IPS DF 6.9 (cell line): ENCODE data around the gene ADAM15.

ENCODE experiments used
- DNase-seq: peaks from one replicate; pipeline ENCODE4 v3.0.0-alpha.2; 2013; ENCODE audit warnings: low read depth, low spot score
- H3K27ac ChIP-seq: one replicate; pipeline ENCODE4 v1.5.1; 2013; ENCODE audit warnings: low read length, control low read depth
- H3K27me3 ChIP-seq: 2 replicates; pipeline ENCODE4 v1.6.1; 2013; ENCODE audit warnings: mild to moderate bottlenecking, low read length; ENCODE audit not compliant: control insufficient read depth, insufficient read depth
- H3K36me3 ChIP-seq: 2 replicates; pipeline ENCODE4 v1.6.1; 2013; ENCODE audit warnings: low read length; ENCODE audit not compliant: control insufficient read depth, insufficient read depth
- H3K4me1 ChIP-seq: 2 replicates; pipeline ENCODE4 v1.6.1; 2013; ENCODE audit warnings: low read length; ENCODE audit not compliant: control insufficient read depth, insufficient read depth
- H3K4me3 ChIP-seq: 2 replicates; pipeline ENCODE4 v1.5.1; 2013; ENCODE audit warnings: mild to moderate bottlenecking, low read length
- H3K9me3 ChIP-seq: 2 replicates; pipeline ENCODE4 v1.6.1; 2013; ENCODE audit warnings: low read length, inconsistent platforms; ENCODE audit not compliant: control insufficient read depth, insufficient read depth
- WGBS: extraction: QIAGEN DNeasy Blood & Tissue Kit; methylation state at CpG from one replicate; pipeline ENCODE4 v1.1.7; 2013; ENCODE audit warnings: mixed read lengths, missing lambda C conversion rate; ENCODE audit not compliant: insufficient read length, insufficient coverage; 5-methylcytosine and 5-hydroxymethylcytosine counted together

ADAM15 gene

DNA sequence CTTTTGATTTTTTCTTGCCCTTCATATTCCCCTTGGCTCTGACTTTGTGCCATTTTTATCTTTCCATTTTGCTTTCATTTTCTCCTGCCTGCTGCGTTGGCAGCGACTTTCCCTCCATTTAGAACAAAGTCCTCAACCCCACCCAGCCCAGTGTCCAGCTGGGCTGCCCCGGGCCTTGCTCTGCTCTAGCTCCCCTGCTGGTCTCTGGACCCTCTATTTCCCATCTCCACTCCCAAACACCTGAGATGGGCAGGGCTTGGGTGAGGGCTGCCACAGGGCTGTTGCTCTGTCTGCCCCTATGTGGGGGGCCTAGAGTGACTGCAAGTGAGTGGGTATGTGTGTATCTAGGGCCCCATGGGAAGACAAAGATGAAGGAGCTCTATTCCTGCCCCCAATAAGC, 7.3 kb upstream of the ADAM15 start:
- no peak for DNase-seq
- Histone ChIP-seq H3K4me3 (no peak overlapping the region), H3K27me3 (no peaks in the 10 kb centered on the region), H3K9me3 (no peaks in the 10 kb centered on the region), H3K4me1 (peaks cover 3% of the 10 kb centered on the region; the same call in 1 of the 2 replicates), H3K27ac (no peak overlapping the region), H3K36me3 (no peaks in the 10 kb centered on the region)
- WGBS, result no CpG with 5 or more reads among the region's 3 CpGs

DNA sequence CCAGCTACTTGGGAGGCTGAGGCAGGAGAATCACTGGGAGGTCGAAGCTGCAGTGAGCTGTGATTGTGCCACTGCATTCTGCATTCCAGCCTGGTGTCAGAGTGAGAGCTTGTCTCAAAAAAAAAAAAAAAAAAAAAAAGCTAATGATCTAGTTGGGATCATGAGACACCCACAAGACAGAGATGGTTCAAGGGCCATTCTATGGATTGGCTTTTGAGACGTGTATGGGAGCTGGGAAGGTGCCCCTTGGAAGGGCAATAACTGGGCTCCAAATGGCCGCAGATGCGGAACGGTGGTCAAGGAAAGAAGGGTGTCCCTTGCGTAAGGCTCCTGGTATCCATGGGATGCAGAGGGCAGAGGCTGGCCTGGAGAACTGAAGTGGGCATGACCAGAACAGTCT, 6.8 kb upstream of the ADAM15 start:
- Histone ChIP-seq H3K36me3 (no peaks in the 10 kb centered on the region), H3K27ac (no peak overlapping the region), H3K9me3 (no peaks in the 10 kb centered on the region), H3K4me1 (peaks cover 3% of the 10 kb centered on the region; the same call in 1 of the 2 replicates), H3K4me3 (no peak overlapping the region), H3K27me3 (no peaks in the 10 kb centered on the region)
- DNase-seq, result no peak
- WGBS, result no CpG with 5 or more reads among the region's 6 CpGs

DNA sequence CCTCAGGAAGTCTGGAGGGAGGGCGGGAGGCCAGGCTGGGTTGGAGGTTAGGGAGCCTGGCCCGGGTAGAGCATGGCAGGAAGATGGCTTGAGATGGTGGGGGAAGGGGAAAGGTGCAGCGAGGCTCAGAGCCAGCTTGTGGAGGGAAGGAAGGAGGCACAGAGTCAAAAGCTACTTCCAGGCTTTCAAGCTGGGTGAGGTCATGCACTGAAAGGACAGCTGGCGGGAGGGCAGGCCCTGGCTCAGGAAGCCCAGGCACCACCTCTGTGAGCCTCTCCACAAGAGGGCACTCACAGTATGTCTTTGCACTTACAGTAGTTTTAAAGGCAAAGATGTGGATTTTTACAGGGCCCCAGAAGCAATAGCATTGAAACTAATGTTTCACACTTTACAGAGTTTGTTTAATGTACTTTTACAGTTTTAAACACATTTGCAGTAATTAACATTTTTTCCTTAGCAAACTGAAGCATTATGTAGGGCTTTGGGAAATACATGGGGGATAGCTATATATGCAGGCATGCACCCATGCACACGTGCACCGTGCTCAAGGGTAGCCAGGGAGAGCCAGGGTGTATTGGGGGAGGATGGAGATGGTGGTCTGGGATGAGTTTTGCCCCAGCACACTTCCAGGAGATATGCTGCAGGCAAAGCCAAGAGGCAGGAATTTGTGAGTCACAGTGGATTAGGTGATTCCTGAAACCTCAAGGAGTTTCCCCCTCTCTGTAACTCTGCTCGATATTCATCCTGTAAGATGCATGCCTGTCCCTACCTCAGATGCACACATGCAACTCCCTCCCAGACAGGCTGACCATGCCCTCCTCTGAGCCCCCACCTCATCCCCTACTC, 6.1 kb upstream of the ADAM15 start:
- Histone ChIP-seq H3K27ac (no peak overlapping the region), H3K4me3 (no peak overlapping the region), H3K4me1 (peaks cover 3% of the 10 kb centered on the region; the same call in 1 of the 2 replicates), H3K9me3 (no peaks in the 10 kb centered on the region), H3K36me3 (no peaks in the 10 kb centered on the region), H3K27me3 (no peaks in the 10 kb centered on the region)
- no peak for DNase-seq
- WGBS, result no CpG with 5 or more reads among the region's 7 CpGs

DNA sequence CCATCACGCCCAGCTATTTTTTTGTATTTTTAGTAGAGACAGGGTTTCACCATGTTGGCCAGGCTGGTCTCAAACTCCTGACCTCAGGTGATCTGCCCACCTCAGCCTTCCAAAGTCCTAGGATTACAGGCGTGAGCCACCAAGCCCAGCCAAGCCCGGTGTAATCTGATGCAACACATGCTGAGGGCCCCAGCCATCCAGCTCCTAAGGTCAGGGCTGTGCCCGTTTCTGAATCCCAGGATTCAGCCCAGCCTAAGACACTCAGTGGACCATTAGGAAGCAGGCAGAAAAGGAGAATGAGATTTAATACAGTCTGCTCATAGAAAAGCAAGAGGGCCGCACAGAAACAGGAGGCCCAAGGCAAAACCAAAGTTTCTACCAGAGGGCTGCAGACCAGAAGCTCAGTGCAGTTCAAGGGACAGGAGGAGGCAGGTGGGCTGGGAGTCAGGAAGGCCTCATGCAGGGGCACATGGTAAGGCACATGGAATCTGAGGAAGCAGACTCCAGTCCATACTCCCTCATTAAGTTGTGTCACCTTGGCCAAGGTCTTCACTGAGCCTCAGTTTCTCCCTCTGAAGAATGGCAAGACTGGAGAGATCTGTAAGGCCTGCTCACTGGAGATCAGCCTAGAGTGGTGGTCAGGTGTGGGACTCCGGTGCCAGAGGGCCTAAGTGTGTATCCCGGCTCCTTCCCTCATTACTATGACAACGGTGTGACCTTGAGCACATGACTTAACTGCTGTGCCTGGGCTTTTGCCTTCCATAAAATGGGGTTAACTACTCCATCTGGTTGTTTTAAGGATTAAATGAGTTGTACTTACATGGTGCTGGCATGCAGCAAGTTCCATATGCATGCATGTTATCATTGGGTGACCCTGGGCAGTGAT, 2.4 kb upstream of the ADAM15 start:
- no peak for DNase-seq
- Histone ChIP-seq H3K4me1 (peaks cover 7% of the 10 kb centered on the region; the same call in 1 of the 2 replicates), H3K27me3 (peaks cover 5% of the 10 kb centered on the region; the same call in 1 of the 2 replicates), H3K36me3 (no peaks in the 10 kb centered on the region), H3K9me3 (no peaks in the 10 kb centered on the region), H3K4me3 (no peak overlapping the region), H3K27ac (no peak overlapping the region)
- WGBS, result no CpG with 5 or more reads among the region's 8 CpGs

DNA sequence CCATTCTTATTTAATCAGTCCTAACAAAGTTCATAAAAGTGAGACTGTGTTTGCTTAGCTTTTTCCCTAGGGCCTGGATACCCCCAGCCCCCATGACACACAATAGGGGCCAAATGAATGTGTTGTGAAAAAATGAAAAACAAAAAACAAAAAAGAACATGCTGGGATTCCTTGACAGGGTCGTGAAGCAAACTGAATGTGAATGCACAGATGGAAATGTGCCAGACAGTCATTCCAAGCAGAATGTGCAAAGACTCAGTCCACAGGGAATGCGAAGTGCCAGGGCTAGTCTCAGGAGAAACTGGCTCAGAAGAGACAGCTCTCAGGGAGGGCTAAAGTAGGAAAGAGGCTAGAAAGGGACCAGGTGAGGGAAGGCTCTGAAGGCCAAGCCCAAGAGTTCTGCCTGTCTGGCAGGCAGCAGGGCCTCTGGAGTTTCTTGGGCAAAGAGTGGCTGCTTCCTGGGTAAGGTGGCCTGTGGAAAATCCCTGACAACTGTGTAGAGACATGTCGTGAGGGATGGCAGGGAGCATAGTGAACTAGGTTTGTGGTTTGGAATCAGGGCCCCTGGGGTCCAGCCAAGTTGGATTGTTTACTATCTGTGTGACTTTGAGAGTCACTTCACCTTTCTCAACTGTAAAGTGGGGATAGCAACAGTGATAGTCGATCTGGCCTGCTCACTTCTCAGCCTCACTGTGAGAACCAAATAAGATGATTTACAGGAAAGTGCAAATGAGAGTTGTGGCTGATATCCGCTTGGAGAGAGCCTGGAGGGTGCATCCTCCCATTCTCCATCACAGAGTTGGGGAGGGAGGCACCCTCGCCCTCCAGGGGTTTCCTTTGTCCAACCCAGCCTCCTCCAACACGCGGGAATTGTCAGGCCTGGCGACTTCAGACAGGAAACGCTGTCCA, 1.2 kb upstream of the ADAM15 start:
- Histone ChIP-seq H3K36me3 (no peaks in the 10 kb centered on the region), H3K4me1 (0 out of 2 replicates have a peak, but pooled peaks cover 3% of the 10 kb centered on the region), H3K27me3 (peaks cover 5% of the 10 kb centered on the region; the same call in 1 of the 2 replicates), H3K4me3 (no peak overlapping the region; the same call in 1 of the 2 replicates), H3K27ac (no peak overlapping the region), H3K9me3 (no peaks in the 10 kb centered on the region)
- WGBS, result no CpG with 5 or more reads among the region's 10 CpGs
- DNase-seq, result no peak

DNA sequence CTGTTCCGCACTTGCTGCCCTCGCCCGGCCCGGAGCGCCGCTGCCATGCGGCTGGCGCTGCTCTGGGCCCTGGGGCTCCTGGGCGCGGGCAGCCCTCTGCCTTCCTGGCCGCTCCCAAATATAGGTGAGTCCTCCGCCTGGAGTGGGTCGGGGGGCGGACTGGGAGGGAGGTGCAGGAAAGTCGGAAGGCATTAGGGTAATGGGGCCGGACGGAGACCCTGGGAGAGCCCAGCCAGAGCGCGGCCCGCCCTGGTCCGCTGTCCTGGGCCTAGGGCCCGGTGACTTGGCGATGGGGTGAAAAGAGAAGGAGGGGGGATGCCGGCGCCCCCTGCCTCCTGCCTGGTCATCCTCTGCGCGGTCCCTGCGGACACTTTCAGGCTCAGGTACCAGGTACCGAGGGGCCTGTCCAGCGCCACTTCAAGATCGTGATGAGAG, 243 bp downstream of the ADAM15 start:
- no peak overlapping the region for H3K27ac ChIP-seq
- DNase-seq, result no peak
- 0 out of 2 replicates have a peak, but pooled peaks cover 3% of the 10 kb centered on the region for H3K4me1 ChIP-seq
- peaks cover 5% of the 10 kb centered on the region; the same call in 1 of the 2 replicates for H3K27me3 ChIP-seq
- no CpG with 5 or more reads among the region's 31 CpGs for WGBS
- H3K4me3 ChIP-seq, result peak overlapping the region; percentile 54; the same call in 1 of the 2 replicates
- no peaks in the 10 kb centered on the region for H3K9me3 ChIP-seq
- no peaks in the 10 kb centered on the region for H3K36me3 ChIP-seq

DNA sequence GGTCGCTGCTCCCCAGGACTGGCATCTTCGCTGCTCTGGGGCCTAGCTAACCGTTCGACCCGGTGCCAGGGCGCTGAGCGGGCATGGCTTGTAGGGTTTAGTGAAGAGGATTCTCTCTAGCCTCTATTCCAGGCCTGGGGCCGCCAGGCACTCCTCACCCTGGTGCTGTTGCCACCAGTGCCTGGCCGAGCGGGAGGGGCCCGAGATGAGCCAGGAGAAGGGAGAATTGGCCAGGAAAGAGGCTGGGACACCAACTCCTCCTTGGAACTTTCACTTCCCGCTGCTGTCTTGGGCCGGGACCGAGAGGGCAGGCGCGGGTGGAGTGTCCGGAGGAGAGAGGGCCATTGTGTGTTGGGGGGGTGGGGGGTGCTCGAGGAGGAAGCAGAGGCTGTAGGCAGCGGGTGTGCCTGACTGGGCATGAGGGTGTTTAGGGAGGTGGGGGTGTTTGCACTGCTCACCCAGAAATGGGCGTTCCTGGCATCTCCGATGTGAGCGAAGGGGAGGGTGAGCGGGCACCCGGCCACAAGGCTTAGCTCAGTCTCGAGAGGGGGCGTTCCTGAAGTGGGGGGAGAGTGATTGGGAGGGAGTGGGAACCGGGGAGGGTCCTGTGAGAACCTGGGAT, 772 bp downstream of the ADAM15 start:
- H3K27me3 ChIP-seq, result peaks cover 5% of the 10 kb centered on the region; the same call in 1 of the 2 replicates
- DNase-seq, result no peak
- H3K27ac ChIP-seq, result no peak overlapping the region
- no peaks in the 10 kb centered on the region for H3K36me3 ChIP-seq
- H3K4me3 ChIP-seq, result peak overlapping the region; percentile 54; the same call in 1 of the 2 replicates
- 0 out of 2 replicates have a peak, but pooled peaks cover 3% of the 10 kb centered on the region for H3K4me1 ChIP-seq
- no CpG with 5 or more reads among the region's 27 CpGs for WGBS
- H3K9me3 ChIP-seq, result no peaks in the 10 kb centered on the region

DNA sequence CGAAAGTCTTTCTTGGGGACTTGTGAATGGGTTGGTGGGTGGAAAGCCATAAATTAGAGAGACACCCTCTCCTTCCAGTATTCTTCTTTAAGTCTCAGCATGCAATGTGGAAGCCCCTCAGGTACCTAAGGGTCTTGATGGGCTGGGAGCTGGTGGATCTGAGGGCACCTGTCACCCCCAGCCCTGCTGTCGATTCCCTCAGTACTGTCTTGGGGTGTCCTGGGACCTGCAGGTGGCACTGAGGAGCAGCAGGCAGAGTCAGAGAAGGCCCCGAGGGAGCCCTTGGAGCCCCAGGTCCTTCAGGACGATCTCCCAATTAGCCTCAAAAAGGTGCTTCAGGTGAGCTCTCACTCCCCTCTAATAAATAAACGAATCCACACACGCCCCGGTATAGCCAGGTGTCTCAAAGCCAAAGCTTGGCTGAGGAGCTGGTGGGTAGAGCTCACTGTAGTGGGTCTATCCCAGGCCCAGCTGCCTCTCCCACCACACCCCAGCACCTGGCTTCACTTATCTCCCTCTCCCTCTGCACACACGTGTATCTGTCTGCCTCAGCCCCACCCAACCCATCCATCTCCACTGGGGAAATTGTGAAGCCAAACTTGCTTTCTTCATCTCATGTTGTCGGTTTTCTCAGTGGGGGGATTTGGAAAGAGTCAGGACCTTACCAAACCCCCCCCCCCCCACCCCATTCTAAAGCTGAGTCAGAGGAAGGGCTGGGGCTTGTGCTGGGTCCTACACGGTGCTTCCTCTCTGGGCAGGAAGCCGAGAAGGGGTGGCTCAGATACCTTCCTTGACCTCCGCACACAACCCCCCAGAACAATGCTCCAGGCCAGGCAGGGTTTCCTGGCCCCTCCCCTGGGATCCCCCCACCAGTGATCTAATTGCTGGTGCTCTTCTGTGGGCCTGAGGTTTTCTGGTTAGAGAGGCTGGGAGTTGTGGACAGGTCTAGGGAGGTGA, 1.6 kb downstream of the ADAM15 start:
- Histone ChIP-seq H3K4me3 (no peak overlapping the region), H3K9me3 (no peaks in the 10 kb centered on the region), H3K27ac (no peak overlapping the region), H3K36me3 (peaks cover 1% of the 10 kb centered on the region; the same call in 1 of the 2 replicates), H3K4me1 (0 out of 2 replicates have a peak, but pooled peaks cover 3% of the 10 kb centered on the region), H3K27me3 (peaks cover 5% of the 10 kb centered on the region; the same call in 1 of the 2 replicates)
- WGBS, result no CpG with 5 or more reads among the region's 12 CpGs
- DNase-seq, result no peak
